SK-N-SH treated with all-trans-retinoic acid at 6 μM for 48 hours (cell line): ENCODE results near the gene GOT1.

Experiments used
- ATAC-seq: fragments of 200-7000 bp; cut with Tn5 transposase; 3 replicates; pipeline ENCODE4 v1.9.1; 2020; ENCODE audit warnings: mild to moderate bottlenecking, moderate library complexity
- ARNTL ChIP-seq: fragments of 450-650 bp; formaldehyde crosslinking; IDR thresholded peaks from 2 replicates; pipeline ENCODE4 v1.5.0; 2020; ENCODE audit warnings: low read depth, mild to moderate bottlenecking, moderate library complexity, borderline replicate concordance
- BACH2 ChIP-seq: fragments of 250-450 bp; sonication (Bioruptor Pico); IDR thresholded peaks from 2 replicates; pipeline ENCODE4 v1.9.0; 2021; ENCODE audit warnings: mild to moderate bottlenecking, borderline replicate concordance
- CSDC2 ChIP-seq: fragments of 250-450 bp; sonication (Bioruptor Pico); IDR thresholded peaks from 2 replicates; pipeline ENCODE4 v1.5.0; 2020; ENCODE audit warnings: mild to moderate bottlenecking, moderate library complexity
- ESRRG ChIP-seq: fragments of 250-450 bp; sonication (Bioruptor Pico); IDR thresholded peaks from 2 replicates; pipeline ENCODE4 v1.6.1; 2021; ENCODE audit warnings: mild to moderate bottlenecking
- GLIS3 ChIP-seq: fragments of 250-450 bp; sonication (Bioruptor Pico); IDR thresholded peaks from 2 replicates; pipeline ENCODE4 v1.5.0; 2020; ENCODE audit warnings: mild to moderate bottlenecking, moderate library complexity
- ISL1 ChIP-seq: fragments of 250-450 bp; sonication (Bioruptor Pico); IDR thresholded peaks from 2 replicates; pipeline ENCODE4 v2.1.2; 2022; ENCODE audit warnings: mild to moderate bottlenecking, moderate library complexity
- OSR1 ChIP-seq: fragments of 250-450 bp; sonication (Bioruptor Pico); IDR thresholded peaks from 2 replicates; pipeline ENCODE4 v1.8.0; 2022; ENCODE audit warnings: moderate library complexity, mild to moderate bottlenecking, inconsistent platforms
- PPARA ChIP-seq: fragments of 250-450 bp; sonication (Bioruptor Pico); IDR thresholded peaks from 2 replicates; pipeline ENCODE4 v1.5.0; 2020; ENCODE audit warnings: mild to moderate bottlenecking, borderline replicate concordance
- RARB ChIP-seq: fragments of 250-450 bp; sonication (Bioruptor Pico); IDR thresholded peaks from 2 replicates; pipeline ENCODE4 v1.8.0; 2021; ENCODE audit warnings: mild to moderate bottlenecking, moderate library complexity
- SNAI2 ChIP-seq: fragments of 250-450 bp; sonication (Bioruptor Pico); IDR thresholded peaks from 2 replicates; pipeline ENCODE4 v1.5.0; 2020; ENCODE audit warnings: mild to moderate bottlenecking, moderate library complexity
- TCF4 ChIP-seq: fragments of 250-450 bp; sonication (Bioruptor Pico); IDR thresholded peaks from 2 replicates; pipeline ENCODE4 v1.8.0; 2021; ENCODE audit warnings: mild to moderate bottlenecking, moderate library complexity, borderline replicate concordance
- TOX ChIP-seq: fragments of 250-450 bp; sonication (Bioruptor Pico); IDR thresholded peaks from 2 replicates; pipeline ENCODE4 v1.8.0; 2021; ENCODE audit warnings: mild to moderate bottlenecking, moderate library complexity, borderline replicate concordance
- ZC3H10 ChIP-seq: fragments of 250-450 bp; sonication (Bioruptor Pico); IDR thresholded peaks from 2 replicates; pipeline ENCODE4 v1.5.1; 2021; ENCODE audit warnings: mild to moderate bottlenecking, moderate library complexity
- ZFP3 ChIP-seq: fragments of 250-450 bp; sonication (Bioruptor Pico); IDR thresholded peaks from 2 replicates; pipeline ENCODE4 v1.5.0; 2020; ENCODE audit warnings: mild to moderate bottlenecking, moderate library complexity
- ZFP30 ChIP-seq: fragments of 450-650 bp; formaldehyde crosslinking; IDR thresholded peaks from 2 replicates; pipeline ENCODE4 v1.5.0; 2022; ENCODE audit warnings: mild to moderate bottlenecking, moderate library complexity
- ZNF565 ChIP-seq: fragments of 450-650 bp; formaldehyde crosslinking; conservative IDR thresholded peaks from 2 replicates; pipeline ENCODE4 v1.5.0; 2020; ENCODE audit warnings: low read depth, mild to moderate bottlenecking, moderate library complexity
- ZNF8 ChIP-seq: fragments of 450-650 bp; formaldehyde crosslinking; IDR thresholded peaks from 2 replicates; pipeline ENCODE4 v1.5.0; 2020; ENCODE audit warnings: mild to moderate bottlenecking, moderate library complexity
- TF ChIP-seq, protein P1 (sequence below): fragments of 250-450 bp; sonication (Bioruptor Pico); IDR thresholded peaks from 2 replicates; pipeline ENCODE4 v1.8.0; 2020; ENCODE audit warnings: mild to moderate bottlenecking, moderate library complexity, borderline replicate concordance
- TF ChIP-seq, protein P2 (sequence below): fragments of 250-450 bp; sonication (Bioruptor Pico); IDR thresholded peaks from 2 replicates; pipeline ENCODE4 v1.5.1; 2021; ENCODE audit warnings: mild to moderate bottlenecking, moderate library complexity
- TF ChIP-seq, protein P3 (sequence below): fragments of 250-450 bp; sonication (Bioruptor Pico); IDR thresholded peaks from 2 replicates; pipeline ENCODE4 v1.8.0; 2021; ENCODE audit warnings: low read depth, mild to moderate bottlenecking, moderate library complexity, borderline replicate concordance
- TF ChIP-seq, protein P4 (sequence below): fragments of 250-450 bp; sonication (Bioruptor Pico); IDR thresholded peaks from 2 replicates; pipeline ENCODE4 v1.5.0; 2020; ENCODE audit warnings: mild to moderate bottlenecking, moderate library complexity

The GOT1 gene

DNA sequence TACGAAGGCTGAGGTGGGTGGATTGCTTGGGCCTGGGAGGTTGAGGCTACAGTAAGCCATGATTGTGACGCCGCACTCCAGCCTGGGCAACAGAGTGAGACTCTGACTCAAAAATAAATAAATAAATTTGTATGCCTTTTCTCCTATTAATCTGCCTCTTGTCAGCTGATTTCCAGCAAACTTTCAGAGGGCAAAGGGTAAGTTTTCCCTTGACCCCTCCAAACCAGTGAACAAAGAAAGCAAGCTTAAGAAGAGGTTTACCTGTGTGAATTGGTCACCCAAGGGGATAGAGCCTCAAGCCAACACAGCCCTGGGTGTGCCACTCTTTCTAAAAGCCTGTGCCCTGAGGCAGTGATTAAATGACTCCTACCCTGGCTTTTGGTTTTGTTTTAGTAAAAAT, 30.8 kb downstream of the GOT1 start:
- no peak for TF ChIP-seq ZNF8
- no peak for TF ChIP-seq SNAI2
- TF ChIP-seq TCF4 (CRISPR knock-in tag): no peak
- TF ChIP-seq OSR1 (CRISPR knock-in tag): no peak
- ATAC-seq: no peak

DNA sequence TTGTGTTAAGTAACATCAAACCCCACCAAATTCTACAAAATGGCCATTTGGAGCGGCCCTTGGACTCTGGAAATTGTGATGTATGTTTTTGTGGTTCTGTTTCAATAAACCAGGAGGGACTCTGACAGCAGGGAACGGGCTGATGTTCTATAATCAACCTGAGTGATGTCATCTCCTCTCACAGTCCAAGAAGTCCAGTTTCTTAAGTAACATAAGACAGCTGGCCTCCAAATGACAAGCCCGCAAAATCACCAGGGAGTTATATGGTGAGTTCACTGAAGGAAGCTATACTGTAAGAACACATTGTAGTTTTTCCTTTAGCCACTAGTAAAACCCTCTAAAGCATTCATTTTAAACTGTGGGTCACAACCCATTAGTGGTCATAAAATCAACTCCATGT, 34.0 kb downstream of the GOT1 start:
- TF ChIP-seq OSR1 (CRISPR knock-in tag) (no peak), ZFP30 (CRISPR knock-in tag) (no peak), ESRRG (CRISPR knock-in tag) (no peak), CSDC2 (CRISPR knock-in tag) (no peak), TOX (no peak), PPARA (no peak), ZFP3 (no peak), BACH2 (no peak), ISL1 (no peak), TCF4 (CRISPR knock-in tag) (no peak), ZNF8 (no peak), ARNTL (no peak)
- TF ChIP-seq, protein P1, sequence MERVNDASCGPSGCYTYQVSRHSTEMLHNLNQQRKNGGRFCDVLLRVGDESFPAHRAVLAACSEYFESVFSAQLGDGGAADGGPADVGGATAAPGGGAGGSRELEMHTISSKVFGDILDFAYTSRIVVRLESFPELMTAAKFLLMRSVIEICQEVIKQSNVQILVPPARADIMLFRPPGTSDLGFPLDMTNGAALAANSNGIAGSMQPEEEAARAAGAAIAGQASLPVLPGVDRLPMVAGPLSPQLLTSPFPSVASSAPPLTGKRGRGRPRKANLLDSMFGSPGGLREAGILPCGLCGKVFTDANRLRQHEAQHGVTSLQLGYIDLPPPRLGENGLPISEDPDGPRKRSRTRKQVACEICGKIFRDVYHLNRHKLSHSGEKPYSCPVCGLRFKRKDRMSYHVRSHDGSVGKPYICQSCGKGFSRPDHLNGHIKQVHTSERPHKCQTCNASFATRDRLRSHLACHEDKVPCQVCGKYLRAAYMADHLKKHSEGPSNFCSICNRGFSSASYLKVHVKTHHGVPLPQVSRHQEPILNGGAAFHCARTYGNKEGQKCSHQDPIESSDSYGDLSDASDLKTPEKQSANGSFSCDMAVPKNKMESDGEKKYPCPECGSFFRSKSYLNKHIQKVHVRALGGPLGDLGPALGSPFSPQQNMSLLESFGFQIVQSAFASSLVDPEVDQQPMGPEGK (CRISPR knock-in tag): no peak
- TF ChIP-seq, protein P2, sequence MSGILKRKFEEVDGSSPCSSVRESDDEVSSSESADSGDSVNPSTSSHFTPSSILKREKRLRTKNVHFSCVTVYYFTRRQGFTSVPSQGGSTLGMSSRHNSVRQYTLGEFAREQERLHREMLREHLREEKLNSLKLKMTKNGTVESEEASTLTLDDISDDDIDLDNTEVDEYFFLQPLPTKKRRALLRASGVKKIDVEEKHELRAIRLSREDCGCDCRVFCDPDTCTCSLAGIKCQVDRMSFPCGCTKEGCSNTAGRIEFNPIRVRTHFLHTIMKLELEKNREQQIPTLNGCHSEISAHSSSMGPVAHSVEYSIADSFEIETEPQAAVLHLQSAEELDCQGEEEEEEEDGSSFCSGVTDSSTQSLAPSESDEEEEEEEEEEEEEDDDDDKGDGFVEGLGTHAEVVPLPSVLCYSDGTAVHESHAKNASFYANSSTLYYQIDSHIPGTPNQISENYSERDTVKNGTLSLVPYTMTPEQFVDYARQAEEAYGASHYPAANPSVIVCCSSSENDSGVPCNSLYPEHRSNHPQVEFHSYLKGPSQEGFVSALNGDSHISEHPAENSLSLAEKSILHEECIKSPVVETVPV (CRISPR knock-in tag): no peak
- TF ChIP-seq, protein P3, sequence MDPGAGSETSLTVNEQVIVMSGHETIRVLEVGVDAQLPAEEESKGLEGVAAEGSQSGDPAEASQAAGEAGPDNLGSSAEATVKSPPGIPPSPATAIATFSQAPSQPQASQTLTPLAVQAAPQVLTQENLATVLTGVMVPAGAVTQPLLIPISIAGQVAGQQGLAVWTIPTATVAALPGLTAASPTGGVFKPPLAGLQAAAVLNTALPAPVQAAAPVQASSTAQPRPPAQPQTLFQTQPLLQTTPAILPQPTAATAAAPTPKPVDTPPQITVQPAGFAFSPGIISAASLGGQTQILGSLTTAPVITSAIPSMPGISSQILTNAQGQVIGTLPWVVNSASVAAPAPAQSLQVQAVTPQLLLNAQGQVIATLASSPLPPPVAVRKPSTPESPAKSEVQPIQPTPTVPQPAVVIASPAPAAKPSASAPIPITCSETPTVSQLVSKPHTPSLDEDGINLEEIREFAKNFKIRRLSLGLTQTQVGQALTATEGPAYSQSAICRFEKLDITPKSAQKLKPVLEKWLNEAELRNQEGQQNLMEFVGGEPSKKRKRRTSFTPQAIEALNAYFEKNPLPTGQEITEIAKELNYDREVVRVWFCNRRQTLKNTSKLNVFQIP: no peak
- peak; percentile 76 for ATAC-seq

DNA sequence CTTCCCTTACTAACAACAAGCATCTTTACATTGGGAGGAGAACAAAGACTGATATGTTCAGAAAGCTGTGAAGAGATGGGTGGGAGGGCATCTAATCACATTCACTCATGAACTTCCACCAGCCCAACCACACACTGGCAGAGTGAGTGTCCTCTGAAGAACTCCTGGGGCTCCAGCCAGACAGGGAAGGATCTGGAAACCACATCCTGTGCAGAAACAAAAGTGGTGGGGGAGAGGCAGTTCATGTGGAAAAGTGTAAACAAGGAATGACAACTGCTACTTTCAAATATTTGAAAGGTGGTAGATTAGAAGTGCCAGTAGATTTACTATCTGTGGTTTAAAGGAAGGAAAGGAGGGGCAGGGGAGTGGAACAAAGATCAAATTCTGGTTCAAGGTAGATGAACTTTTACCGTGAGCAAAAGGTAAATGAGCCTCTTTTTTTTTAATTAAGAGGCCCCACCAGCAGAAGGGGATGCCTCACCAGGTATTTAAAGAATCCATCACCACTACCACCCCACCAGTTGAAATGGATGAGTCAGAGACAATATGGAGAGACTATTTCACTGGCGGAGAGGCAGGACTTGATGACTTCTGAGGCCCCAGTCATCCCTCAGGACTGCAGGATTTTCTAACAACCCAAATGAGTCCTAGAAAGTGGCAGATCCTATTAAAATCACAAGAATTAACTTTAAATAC, 34.5 kb downstream of the GOT1 start:
- no peak for TF ChIP-seq ZNF565 (CRISPR knock-in tag)
- no peak for TF ChIP-seq RARB (CRISPR knock-in tag)
- peak; percentile 84 for ATAC-seq

DNA sequence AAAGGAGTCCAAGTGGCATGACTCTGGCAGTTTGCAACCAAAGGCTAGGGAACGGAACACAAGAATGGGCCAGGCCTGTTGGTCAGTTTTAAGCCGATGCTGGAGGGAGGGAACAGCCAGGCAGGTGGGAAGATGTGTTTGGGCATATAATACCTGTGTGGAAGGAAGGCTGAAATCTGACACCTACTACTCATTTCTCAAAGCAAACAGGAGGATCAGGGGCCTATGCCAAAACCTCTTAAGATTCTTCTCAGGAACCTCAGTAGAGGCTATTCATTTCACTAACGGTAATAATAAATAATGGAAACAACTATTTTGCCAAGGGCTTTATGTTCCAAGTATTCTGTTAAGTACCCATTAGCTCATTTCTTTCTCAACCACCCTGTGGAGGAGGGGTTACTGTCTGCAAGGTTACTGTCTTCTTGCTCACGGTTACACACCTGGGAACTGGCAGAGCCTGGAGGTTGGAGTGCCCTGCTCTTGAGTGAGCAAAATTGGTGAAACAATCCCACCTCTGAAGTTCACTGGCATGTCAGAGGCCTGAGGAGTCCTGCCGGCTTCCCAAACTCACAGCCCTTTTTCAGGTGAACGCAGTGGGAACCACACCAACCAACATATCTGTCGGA, 35.5 kb downstream of the GOT1 start:
- no peak for ATAC-seq
- TF ChIP-seq ESRRG (CRISPR knock-in tag) (no peak), PPARA (no peak), CSDC2 (CRISPR knock-in tag) (no peak), GLIS3 (CRISPR knock-in tag) (no peak), ZC3H10 (CRISPR knock-in tag) (no peak), ZNF8 (no peak), ZFP30 (CRISPR knock-in tag) (no peak), TCF4 (CRISPR knock-in tag) (no peak), ARNTL (no peak)
- TF ChIP-seq, protein P3: no peak
- TF ChIP-seq, protein P2 (CRISPR knock-in tag): no peak
- TF ChIP-seq, protein P1 (CRISPR knock-in tag): no peak
- TF ChIP-seq, protein P4, sequence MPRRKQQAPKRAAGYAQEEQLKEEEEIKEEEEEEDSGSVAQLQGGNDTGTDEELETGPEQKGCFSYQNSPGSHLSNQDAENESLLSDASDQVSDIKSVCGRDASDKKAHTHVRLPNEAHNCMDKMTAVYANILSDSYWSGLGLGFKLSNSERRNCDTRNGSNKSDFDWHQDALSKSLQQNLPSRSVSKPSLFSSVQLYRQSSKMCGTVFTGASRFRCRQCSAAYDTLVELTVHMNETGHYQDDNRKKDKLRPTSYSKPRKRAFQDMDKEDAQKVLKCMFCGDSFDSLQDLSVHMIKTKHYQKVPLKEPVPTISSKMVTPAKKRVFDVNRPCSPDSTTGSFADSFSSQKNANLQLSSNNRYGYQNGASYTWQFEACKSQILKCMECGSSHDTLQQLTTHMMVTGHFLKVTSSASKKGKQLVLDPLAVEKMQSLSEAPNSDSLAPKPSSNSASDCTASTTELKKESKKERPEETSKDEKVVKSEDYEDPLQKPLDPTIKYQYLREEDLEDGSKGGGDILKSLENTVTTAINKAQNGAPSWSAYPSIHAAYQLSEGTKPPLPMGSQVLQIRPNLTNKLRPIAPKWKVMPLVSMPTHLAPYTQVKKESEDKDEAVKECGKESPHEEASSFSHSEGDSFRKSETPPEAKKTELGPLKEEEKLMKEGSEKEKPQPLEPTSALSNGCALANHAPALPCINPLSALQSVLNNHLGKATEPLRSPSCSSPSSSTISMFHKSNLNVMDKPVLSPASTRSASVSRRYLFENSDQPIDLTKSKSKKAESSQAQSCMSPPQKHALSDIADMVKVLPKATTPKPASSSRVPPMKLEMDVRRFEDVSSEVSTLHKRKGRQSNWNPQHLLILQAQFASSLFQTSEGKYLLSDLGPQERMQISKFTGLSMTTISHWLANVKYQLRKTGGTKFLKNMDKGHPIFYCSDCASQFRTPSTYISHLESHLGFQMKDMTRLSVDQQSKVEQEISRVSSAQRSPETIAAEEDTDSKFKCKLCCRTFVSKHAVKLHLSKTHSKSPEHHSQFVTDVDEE: no peak
